ENCODE measurements around the gene CAPN9.

DNA sequence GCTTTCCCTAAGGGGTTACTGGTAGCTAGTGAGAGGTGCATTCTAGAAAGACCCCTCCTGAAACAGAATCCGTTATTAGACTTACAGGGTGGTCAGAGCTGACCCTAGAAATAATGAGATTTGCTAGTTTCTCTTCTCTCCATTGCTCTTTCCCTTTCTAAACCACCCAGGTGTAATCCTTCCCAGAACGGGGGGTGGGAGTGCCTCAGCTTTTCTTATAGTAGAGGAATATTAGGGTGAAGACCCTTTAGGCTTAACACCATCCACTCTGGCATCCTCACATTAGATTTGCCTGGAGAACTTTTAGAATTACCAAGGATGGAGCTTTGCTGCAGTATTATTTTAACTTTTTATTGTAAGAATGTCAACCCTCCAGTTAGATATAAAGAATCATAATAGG lies 49.4 kb downstream of the CAPN9 start:
- TF ChIP-seq ESRRG (CRISPR knock-in tag; IDR thresholded peaks at IDR 0.05) (no peak), SNAI2 (CRISPR knock-in tag; IDR thresholded peaks at IDR 0.05) (no peak), ZFP3 (CRISPR knock-in tag; IDR thresholded peaks at IDR 0.05) (no peak), ZNF70 (CRISPR knock-in tag; IDR thresholded peaks at IDR 0.05) (no peak)
